NOMO-1 treated with dmso at 0.1 percent for 144 hours (cell line): ENCODE results near the gene TEX48.

ENCODE experiments used
- DNase-seq: peaks from one replicate; lab custom pipeline; 2025; ENCODE audit not compliant: unreplicated experiment; lab: John Stamatoyannopoulos, UW

The TEX48 gene

GRCh38 chr9:114694146-114694545, 12.2 kb upstream of the TEX48 start:
- no peak for DNase-seq

DNA sequence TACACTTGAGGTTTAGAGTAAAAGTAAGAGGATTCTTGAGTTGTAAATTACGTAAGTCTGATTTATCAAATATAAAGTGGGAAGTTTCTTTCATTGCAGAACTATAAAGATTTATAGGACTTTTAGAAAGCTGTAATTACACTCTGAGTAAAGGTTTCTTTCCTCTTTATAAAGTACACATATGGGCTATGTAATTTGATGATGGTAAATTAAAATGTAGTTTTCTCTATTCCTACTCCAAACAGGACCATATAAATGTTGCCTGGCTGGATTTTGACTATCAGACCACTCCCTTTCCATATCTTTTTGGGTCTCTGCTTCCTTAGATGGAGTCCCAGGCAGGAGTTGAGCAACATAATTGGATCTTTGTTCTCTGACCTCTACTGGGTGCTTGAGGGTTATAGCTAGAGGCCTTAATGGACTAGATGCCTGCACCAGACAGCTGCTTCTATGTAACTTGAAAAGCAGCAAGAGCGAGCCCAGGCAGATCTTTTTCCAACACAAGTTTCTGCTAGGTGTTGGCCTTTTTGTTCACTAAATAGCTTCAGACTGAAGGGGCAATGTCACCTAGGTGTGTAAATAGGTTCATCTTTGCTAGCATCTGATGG, 11.4 kb upstream of the TEX48 start:
- no peak for DNase-seq

GRCh38 chr9:114691956-114692295, 9.9 kb upstream of the TEX48 start:
- no peak for DNase-seq

GRCh38 chr9:114691046-114691955, 9.3 kb upstream of the TEX48 start:
- no peak for DNase-seq

GRCh38 chr9:114690308-114690707, 8.3 kb upstream of the TEX48 start:
- DNase-seq = no peak

DNA sequence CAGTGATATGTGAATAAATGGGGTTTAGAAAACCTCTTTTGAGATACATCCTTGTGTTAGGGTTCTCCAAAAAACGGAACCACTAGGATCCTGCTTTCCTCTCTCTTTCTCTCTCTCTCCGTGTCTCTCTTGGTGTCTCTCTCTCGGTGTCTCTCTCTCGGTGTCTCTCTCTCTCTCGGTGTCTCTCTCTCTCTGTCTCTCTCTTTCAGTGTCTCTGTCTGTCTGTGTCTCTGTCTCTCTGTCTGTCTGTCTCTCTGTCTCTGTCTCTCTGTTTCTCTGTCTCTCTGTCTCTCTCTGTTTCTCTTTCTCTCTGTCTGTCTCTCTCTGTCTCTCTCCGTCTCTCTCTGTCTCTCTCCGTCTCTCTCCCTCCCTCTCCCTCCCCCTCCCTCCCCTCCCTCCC, 7.8 kb upstream of the TEX48 start:
- DNase-seq = no peak

DNA sequence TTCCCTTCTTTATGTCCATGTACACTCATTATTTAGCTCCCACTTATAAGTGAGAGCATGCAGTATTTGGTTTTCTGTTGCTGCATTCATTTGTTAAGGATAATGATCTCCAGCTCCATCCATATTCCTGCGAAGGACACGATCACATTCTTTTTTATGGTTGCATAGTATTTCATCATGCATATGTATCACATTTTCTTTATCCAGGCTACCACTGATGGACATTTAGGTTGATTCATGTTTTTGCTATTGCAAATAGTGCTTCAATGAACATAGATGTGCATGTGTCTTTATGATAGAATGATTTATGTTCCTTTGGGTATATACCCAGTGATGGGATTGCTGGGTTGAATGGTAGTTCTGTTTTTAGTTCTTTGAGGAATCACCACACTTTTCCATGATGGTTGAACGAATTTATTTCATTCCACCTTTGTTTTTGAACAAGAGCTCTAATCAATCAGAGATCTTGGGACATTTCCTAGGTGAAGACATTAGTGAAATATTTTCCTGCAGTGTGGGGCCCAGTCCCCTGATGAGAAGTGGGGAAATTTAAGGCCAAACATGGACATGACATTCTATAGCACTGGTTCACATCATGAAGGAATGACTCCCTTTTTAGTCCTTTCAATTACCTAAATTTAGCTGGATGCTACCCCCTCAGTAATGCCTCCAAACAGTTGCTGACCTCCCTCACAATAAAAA, 7.1 kb upstream of the TEX48 start:
- DNase-seq = no peak

DNA sequence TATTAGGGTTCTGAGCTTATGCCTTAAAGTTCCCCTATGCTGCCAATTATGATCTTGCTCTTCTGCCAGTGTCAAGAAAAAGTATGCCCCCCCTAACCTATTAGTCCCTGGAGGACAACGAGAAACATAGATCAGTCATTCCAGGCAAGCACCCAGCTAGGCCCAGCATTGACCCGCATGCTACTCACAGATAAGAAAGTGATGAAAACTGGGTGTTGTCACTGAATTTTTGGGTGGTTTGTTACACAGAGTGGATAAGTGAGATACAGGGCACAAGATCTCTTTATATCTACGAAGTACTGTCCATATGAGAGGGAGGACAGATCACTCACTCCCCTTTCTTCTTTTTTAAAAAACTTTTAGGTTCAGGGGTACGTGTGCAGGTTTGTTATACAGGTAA, 6.4 kb upstream of the TEX48 start:
- DNase-seq = no peak

DNA sequence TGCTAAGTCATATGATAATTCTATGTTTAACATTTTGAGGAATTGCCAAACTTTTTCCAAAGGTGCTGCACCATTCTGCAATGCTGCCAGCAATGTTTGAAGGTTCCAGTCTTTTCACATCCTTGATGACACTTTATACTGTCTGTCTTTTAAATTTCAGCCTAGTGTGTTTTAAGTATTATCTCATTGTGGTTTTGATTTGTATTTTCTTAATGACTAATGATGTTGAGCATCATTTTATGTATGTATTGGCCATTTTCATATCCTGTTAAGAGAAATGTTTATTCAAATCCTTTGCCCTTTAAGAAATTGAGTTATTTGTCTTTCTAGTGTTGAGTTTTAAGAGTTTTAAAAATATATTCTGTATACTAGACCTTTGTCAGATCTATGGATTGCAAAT, 5.0 kb upstream of the TEX48 start:
- no peak for DNase-seq

DNA sequence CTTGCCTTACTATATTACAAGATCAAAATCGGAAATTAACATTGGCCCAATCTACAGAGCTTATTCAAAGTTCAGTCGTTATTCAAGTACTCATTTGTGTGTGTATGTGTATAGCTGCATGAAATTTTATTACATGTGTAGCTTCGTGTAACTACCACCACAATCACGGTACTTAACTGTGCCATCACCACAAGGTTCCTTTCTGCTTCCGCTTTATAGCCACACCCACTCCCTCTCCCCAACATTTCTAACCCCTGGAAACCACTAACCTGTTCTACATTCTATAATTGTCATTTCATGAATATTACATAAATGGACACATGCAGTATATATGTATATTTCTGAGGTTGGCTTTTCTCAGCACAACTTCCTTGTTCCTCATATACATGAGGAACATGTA, 4.0 kb upstream of the TEX48 start:
- no peak for DNase-seq

- DNase-seq = no peak
Measured at GRCh38 chr9:114684036-114684435, 2.0 kb upstream of the TEX48 start.

- no peak for DNase-seq
Measured at GRCh38 chr9:114682846-114683245, 854 bp upstream of the TEX48 start.

DNA sequence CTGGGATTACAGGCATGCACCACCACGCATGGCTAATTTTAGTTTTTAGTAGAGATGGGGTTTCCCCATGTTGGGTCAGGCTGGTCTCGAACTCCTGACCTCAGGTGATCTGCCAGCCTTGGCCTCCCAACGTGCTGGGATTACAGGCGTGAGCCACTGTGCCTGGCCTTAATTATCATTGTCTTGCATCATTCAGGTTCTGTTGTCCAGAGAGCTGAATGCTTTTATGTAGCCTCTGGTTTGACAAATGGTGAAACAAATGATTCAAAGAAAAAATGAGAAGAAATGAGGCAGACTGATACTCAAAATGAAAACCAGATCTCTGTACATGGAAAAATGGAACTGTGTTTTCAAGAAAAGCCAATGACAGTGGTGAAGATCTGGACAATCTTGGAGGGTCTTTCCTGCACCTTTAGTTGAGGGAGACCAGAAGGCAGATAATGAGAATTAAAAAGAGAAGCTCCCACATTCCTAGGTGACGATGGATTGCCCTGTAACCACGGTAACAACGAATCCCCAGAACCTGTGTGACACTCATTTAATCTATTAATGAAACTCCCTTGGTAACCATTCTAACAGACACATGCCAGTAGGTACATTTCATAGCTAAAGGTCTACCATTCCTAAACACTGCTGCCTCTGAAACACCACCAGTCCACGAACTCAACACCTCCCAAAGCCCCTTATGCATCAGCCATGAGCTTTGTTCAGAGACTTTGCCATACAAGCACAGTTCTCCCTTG, 1.6 kb downstream of the TEX48 start:
- DNase-seq = no peak

DNA sequence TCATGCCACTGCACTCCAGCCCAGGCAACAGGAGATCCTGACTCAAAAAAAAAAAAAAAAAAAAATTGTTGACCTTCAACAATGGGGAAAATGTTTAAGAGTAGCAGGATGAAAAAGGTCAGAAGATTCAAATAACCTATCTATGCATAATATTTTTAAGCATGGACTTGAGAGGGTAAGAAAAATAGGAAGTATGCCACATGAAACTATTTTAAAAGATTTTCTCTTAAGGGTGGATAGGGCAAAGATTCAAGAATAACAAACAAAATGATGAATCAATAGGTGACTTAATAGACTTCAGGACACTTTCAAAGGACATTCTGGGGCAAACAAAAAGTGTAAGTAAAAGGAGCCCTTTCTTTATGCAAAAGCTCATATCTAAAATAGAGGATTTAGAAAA, 3.2 kb downstream of the TEX48 start:
- DNase-seq = no peak

DNA sequence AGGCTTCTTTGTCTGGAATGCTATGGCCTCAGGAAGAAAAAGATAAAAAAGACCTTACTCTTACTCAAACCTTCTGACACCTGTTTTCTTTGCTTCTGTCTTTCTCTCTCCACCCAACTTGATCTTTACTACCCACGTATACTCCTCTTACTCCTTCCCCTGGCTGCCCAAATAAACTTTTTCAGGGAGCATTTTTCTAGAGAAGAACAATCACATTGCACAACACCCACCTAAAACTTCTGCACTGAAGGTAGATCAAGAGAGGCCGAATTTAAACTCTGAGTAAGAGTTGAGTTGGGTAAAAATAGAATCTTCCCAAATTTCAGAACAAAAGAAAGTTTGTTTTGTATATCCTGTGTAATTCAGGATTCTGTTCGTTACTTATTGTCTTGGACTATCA, 3.9 kb downstream of the TEX48 start:
- no peak for DNase-seq

DNA sequence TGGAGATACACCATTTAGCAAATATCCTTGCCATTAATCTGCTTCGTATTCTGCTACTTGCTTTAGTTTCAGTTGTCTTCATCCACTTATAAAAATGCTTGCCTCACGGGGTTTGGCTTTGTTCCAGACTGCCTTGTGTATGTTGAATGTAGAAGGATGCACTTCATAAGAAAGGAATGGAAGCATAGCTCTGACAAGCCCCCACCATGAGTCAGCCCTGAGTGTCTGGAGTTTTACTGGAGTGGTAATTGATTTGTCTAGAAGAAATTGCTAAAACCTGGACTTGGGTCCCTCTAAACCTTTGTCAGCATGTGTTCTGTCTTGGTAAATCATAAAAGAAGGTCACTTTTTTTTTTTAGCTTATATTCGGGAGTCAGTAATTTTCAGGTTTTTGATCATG, 4.6 kb downstream of the TEX48 start:
- DNase-seq = no peak

DNA sequence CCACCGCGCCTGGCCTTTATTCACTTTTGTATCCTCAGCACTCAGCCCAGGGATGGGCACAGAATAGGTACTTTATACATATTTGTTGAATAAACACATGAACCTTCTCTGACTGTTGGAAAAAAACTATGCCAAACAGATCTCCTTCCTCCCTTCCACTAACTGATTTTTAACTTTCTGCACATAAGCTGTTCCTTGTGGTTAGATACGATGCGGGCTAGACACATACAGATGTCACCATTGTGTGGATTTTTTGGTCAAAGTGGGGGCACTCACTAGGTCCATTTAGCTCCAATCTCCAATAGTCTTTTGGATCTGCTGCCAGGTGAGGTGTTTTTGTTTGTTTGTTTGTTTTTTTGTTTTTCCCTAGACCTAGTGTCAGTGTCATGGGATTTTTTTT, 5.1 kb downstream of the TEX48 start:
- DNase-seq = no peak

GRCh38 chr9:114674798-114675540, 7.0 kb downstream of the TEX48 start:
- no peak for DNase-seq

DNA sequence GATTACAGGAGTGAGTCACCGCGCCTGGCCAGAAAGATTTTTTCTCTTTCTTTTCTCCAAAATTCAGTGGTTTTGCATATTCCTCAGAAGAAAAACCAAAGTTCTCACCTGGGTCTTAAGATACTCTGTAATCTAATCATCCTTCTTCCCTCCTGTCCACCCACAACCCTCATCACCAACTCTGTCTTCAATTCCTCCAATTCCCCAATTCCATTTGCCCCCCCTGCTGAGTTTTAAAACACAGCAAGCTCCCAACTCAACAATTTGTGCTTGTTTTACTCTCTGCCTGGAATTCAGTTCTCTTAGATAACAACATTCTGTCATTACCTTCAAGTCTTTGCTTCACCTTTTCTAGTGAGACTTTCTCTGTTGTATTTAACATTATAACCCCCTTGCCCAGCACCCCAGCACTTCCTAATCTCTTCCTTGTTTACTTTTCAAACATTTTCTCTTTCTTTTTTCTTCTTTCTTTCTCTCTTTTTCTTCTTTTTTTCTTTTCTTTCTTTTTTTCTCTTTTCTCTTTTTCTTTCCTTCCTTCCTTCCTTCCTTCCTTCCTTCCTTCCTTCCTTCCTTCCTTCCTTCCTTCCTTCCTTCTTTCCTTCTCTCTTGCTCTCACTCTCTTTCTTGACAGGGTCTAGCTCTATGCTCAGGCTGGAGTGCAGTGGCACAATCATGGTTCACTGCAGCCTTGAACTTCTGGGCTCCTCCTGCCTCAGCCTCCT, 7.8 kb downstream of the TEX48 start:
- DNase-seq = no peak

DNA sequence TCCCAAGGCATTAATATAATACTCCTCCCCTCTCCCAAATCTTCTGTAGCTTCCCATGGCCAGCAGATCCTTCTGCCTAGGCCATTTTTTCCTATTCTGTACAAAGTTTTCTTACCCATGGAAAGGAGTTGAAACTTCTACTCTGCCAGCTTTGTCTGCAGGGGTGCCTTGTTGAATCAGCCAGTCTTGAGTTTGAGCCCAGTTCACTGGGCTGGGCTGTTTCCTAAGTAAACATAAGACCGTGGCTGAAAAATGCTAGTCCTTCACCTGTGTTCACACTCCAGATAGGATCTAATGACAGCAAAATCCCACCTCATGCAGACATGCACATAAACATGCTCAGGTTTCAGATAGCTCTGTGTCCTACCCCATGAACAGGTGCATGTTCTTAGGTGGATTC, 10.4 kb downstream of the TEX48 start:
- DNase-seq = no peak
